Measurements from ENCODE around the gene PLPP7.
"Not testable (repeated sequence)": the region's sequence is repeated elsewhere in the genome, so short reads cannot be mapped to it uniquely, and the experiment has no call there.

The PLPP7 gene

DNA sequence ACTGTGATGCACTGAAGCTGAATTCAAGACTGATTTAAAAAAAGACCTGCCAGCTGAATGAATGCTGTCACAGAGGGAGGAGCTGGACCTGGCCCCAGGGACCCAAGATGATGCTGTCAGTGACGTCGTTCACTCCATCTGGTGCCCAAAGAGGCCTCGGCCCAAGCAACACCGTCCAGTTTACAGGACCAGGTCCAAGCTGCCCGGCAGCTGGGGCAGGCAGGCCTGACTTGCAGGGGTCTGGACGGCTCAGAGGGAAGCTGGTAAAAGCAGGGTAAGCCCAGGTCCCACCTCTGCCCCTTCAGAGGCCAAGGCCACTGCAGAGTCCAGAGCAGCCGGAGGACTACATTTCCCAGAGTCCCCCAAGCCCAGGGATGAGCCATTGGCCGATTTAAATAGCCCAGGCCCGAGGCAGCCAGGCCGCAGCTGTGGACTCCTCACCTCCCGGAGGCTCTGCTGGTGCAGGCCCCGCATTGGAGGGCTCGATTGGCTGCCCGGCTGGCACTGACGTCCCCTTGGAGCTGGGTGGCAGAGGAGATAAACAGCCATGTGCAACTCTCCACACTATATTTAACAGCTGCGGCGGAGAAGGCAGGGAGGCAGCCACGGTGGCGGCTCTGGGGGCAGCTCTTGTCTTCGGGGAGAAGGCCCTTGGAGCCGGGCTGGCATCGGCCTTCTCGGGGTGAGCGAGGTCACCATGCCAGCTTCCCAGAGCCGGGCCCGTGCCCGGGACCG lies at the start of gene PLPP7:
Gene PLPP7, plus strand, starts transcription at position 423 of the 735 bp plus-strand sequence. Its CDS starts 275 bp downstream, at position 698.
- H3K27ac ChIP-seq (ENCODE audit: low read depth, low read length), result peak within 1 kb of the TSS; percentile 37; the same call in 1 of the 2 replicates
- H3K36me3 ChIP-seq (ENCODE audit: insufficient read depth, low read length), result 0 out of 2 replicates have a peak, but pooled peaks cover 5% of the 10 kb centered on the region
- peak within 1 kb of the TSS; percentile 84 for H2AFZ ChIP-seq (ENCODE audit: low read length, unreplicated experiment)

DNA sequence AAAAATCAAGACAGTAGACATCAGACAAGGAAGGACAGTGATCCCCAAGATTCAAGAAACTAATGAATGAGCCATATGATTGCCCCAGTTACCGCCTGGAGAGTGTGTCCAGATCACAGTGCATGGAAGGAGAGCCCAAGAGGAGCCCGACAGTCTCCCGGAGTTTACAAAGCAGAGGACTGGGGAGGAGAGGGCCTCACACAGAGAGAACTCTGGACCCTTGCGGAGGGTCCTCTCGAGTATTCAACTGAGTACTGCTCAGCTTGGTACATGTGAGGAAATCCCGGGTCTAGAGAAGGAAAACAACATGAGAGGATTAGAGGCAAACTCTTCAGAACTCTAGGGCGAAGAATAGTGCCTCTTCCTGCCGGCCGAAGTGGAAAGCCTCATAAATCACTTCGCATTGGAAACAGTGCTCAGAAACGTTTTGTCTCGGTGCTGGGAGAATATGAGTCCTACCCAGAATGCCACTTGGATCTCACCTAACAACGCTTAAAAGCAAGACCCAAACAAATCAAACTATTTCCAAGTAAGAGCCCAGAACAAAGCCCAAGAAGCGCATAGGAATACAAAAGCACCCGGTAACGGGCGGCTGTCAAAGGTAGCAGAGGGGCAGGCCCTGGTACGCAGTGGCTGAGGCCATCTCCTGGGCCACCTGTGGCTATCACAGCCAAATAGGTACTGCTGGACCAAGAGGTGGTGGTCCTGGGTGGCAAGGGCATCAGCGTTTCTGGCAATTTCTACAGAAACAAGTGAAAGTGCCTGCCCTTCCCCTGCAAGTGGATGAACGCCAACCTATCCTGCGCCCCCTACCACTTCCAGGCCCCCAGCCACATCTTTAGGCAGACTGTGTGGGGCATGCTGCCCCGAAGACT lies 49.2 kb upstream of the PLPP7 start:
- H3K79me2 ChIP-seq (ENCODE audit: control insufficient read depth, insufficient read depth, low read length, unreplicated experiment), result no peaks in the 10 kb centered on the region
- H3K27ac ChIP-seq (ENCODE audit: low read depth, low read length), result no peak overlapping the region
- H3K4me3 ChIP-seq (ENCODE audit: low read depth, low read length), result no peak overlapping the region
- H2AFZ ChIP-seq (ENCODE audit: low read length, unreplicated experiment), result no peak overlapping the region
- H3K27me3 ChIP-seq (ENCODE audit: insufficient read depth, low read length), result no peaks in the 10 kb centered on the region
- no peaks in the 10 kb centered on the region for H3K36me3 ChIP-seq (ENCODE audit: insufficient read depth, low read length)
- peaks cover 7% of the 10 kb centered on the region for H3K4me1 ChIP-seq (ENCODE audit: control insufficient read depth, insufficient read depth, low read length, unreplicated experiment)

More for the DNA sequence above, at the start of gene PLPP7:
- Histone ChIP-seq H3K27me3 (ENCODE audit: insufficient read depth, low read length) (no peaks in the 10 kb centered on the region), H3K4me3 (ENCODE audit: low read depth, low read length) (peak within 1 kb of the TSS; percentile 85), H3K79me2 (ENCODE audit: control insufficient read depth, insufficient read depth, low read length, unreplicated experiment) (peaks cover 28% of the 10 kb centered on the region), H3K4me1 (ENCODE audit: control insufficient read depth, insufficient read depth, low read length, unreplicated experiment) (peaks cover 6% of the 10 kb centered on the region)

DNA sequence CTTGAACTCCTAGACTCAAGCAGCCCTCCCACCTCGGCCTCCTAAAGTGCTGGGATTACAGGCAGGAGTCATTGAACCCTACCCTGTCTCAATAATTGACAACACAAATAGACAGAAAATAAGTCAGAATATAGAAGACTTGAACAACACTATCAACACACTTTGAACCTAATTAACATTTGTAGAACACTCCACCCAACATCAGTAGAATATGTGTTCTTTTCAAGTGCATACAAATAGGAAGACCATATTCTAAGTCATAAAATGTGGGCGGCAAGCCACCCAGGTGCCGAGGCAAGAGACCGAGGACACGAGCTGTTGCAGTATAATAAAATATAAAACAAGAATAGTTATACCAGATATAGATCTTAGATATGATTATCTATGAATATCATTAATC lies 45.2 kb upstream of the PLPP7 start:
- not testable (repeated sequence) for H3K36me3 ChIP-seq (ENCODE audit: insufficient read depth, low read length); H3K27ac ChIP-seq (ENCODE audit: low read depth, low read length); H3K79me2 ChIP-seq (ENCODE audit: control insufficient read depth, insufficient read depth, low read length, unreplicated experiment); H3K27me3 ChIP-seq (ENCODE audit: insufficient read depth, low read length); H3K4me3 ChIP-seq (ENCODE audit: low read depth, low read length); H2AFZ ChIP-seq (ENCODE audit: low read length, unreplicated experiment); H3K4me1 ChIP-seq (ENCODE audit: control insufficient read depth, insufficient read depth, low read length, unreplicated experiment)

DNA sequence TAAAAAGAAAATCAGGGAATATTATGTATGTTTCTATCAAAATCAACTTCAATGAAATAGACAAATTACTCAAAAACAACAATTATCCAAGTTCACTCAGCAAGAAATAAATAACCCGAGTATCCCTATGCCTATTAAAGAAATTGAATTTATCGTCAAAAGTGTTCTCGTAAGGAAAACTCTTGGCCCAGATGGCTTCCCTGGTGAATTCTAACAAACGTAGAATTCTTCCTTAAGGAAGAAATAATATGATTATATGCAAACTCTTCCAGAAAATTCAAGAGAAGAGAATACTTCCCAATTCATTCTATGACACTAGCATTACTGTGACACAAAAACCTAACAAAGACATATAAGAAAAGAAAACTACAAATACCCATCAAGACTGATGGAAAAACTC lies 42.9 kb upstream of the PLPP7 start:
- H2AFZ ChIP-seq (ENCODE audit: low read length, unreplicated experiment), result no peak overlapping the region
- H3K27ac ChIP-seq (ENCODE audit: low read depth, low read length), result no peak overlapping the region
- H3K4me1 ChIP-seq (ENCODE audit: control insufficient read depth, insufficient read depth, low read length, unreplicated experiment), result no peaks in the 10 kb centered on the region
- H3K4me3 ChIP-seq (ENCODE audit: low read depth, low read length), result no peak overlapping the region
- H3K36me3 ChIP-seq (ENCODE audit: insufficient read depth, low read length), result no peaks in the 10 kb centered on the region
- no peaks in the 10 kb centered on the region for H3K79me2 ChIP-seq (ENCODE audit: control insufficient read depth, insufficient read depth, low read length, unreplicated experiment)
- H3K27me3 ChIP-seq (ENCODE audit: insufficient read depth, low read length), result no peaks in the 10 kb centered on the region

DNA sequence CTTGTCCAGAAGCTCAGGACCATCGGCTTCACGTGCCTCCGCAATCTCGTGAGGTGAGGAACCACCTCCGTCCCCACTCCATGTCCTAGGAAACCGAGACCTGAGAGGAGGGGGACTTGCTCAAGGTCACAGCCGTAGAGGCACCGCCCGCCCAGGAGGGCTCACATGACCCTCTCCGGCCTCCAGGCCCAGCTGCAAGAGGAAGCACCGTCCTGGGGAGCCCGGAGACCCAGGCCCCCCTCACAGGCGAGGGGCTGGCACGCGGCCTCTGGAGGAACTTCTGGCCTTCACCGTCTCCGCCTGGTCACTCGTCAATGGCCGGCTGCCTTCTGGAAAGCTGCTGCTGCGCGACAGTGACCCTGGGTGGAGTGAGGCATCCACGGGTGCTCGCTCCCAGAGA lies 37.4 kb upstream of the PLPP7 start:
- Histone ChIP-seq H3K79me2 (ENCODE audit: control insufficient read depth, insufficient read depth, low read length, unreplicated experiment) (no peaks in the 10 kb centered on the region), H2AFZ (ENCODE audit: low read length, unreplicated experiment) (no peak overlapping the region), H3K4me1 (ENCODE audit: control insufficient read depth, insufficient read depth, low read length, unreplicated experiment) (peaks cover 12% of the 10 kb centered on the region), H3K27me3 (ENCODE audit: insufficient read depth, low read length) (no peaks in the 10 kb centered on the region), H3K4me3 (ENCODE audit: low read depth, low read length) (no peak overlapping the region), H3K27ac (ENCODE audit: low read depth, low read length) (no peak overlapping the region), H3K36me3 (ENCODE audit: insufficient read depth, low read length) (no peaks in the 10 kb centered on the region)

DNA sequence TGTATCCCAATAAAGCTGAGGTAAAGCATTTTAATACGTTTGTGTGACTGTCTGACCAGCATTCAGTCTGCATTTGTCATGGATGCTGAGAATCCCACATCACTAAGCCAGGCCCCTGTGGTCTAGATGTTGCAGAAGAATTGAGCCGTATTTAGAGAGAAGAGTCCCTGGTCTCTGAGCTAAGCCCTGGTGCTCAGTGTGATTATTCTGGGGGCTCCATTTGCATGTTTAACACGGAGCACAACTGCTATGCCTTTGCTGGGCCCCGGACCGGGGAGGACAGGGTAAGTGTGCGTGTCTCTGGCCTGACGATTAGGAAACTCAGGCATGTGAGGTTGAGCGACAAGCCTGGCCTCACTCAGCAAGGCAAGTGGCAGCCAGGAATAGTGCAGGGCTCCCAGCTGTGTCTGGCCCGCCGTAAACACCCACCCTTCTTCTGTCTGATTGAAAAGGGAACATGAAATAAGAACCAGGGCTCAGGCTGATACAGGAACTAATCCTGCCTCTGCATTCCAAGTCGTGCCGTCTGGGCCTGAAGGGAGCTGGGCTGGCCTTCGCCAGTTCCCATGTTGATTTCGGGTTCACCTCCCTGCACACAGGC lies 35.5 kb upstream of the PLPP7 start:
- Histone ChIP-seq H3K36me3 (ENCODE audit: insufficient read depth, low read length) (no peaks in the 10 kb centered on the region), H3K79me2 (ENCODE audit: control insufficient read depth, insufficient read depth, low read length, unreplicated experiment) (no peaks in the 10 kb centered on the region), H3K4me1 (ENCODE audit: control insufficient read depth, insufficient read depth, low read length, unreplicated experiment) (peaks cover 12% of the 10 kb centered on the region), H2AFZ (ENCODE audit: low read length, unreplicated experiment) (no peak overlapping the region), H3K27me3 (ENCODE audit: insufficient read depth, low read length) (no peaks in the 10 kb centered on the region), H3K27ac (ENCODE audit: low read depth, low read length) (no peak overlapping the region), H3K4me3 (ENCODE audit: low read depth, low read length) (no peak overlapping the region)

DNA sequence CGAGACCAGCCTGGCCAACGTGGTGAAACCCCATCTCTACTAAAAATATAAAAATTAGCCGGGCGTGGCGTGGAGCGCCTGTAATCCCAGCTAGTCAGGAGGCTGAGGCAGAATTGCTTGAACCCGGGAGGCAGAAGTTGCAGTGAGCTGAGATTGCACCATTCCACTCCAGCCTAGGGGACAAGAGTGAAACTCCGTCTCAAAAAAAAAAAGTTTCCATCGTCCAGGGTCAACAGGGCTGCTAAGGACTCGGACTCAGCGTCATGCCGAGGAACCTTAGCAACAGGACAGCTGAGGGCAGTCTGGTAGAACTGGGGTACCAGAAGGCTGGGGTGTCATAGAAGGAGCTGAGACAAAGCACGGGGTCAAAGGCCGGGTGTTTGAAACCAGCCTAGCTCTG lies 34.9 kb upstream of the PLPP7 start:
- H3K27ac ChIP-seq (ENCODE audit: low read depth, low read length), result no peak overlapping the region
- no peak overlapping the region for H3K4me3 ChIP-seq (ENCODE audit: low read depth, low read length)
- H3K27me3 ChIP-seq (ENCODE audit: insufficient read depth, low read length), result no peaks in the 10 kb centered on the region
- H3K36me3 ChIP-seq (ENCODE audit: insufficient read depth, low read length), result no peaks in the 10 kb centered on the region
- no peak overlapping the region for H2AFZ ChIP-seq (ENCODE audit: low read length, unreplicated experiment)
- no peaks in the 10 kb centered on the region for H3K79me2 ChIP-seq (ENCODE audit: control insufficient read depth, insufficient read depth, low read length, unreplicated experiment)
- peaks cover 12% of the 10 kb centered on the region for H3K4me1 ChIP-seq (ENCODE audit: control insufficient read depth, insufficient read depth, low read length, unreplicated experiment)

DNA sequence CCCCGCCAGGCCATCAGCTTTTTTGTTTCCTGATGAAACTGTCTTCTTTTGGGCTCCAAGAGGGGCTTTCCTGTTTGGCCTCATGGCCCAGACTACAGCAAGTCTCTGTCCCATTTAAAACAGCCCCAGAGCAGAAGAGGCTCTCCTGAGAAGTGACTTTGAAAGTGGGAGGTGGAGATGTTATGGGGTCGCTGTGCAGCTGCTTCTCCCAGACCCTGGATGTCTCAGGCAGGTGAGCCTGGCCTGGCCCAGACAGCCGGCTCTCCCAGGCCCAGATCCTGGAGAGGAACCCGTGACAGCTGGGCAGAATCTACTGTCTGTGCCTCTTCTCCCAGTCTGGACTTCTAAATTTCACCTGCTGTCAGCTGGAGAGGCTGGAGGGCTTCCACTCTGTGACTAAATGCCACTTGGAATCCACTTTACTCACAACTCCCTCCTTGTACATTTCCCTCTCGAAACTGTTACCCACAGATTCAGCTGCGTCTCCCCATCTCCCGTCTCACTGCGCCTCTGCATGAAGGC lies 33.8 kb upstream of the PLPP7 start:
- H3K4me3 ChIP-seq (ENCODE audit: low read depth, low read length), result no peak overlapping the region
- H2AFZ ChIP-seq (ENCODE audit: low read length, unreplicated experiment), result peak overlapping the region; percentile 75
- no peaks in the 10 kb centered on the region for H3K27me3 ChIP-seq (ENCODE audit: insufficient read depth, low read length)
- H3K27ac ChIP-seq (ENCODE audit: low read depth, low read length), result no peak overlapping the region
- no peaks in the 10 kb centered on the region for H3K36me3 ChIP-seq (ENCODE audit: insufficient read depth, low read length)
- no peaks in the 10 kb centered on the region for H3K79me2 ChIP-seq (ENCODE audit: control insufficient read depth, insufficient read depth, low read length, unreplicated experiment)
- peaks cover 12% of the 10 kb centered on the region for H3K4me1 ChIP-seq (ENCODE audit: control insufficient read depth, insufficient read depth, low read length, unreplicated experiment)

DNA sequence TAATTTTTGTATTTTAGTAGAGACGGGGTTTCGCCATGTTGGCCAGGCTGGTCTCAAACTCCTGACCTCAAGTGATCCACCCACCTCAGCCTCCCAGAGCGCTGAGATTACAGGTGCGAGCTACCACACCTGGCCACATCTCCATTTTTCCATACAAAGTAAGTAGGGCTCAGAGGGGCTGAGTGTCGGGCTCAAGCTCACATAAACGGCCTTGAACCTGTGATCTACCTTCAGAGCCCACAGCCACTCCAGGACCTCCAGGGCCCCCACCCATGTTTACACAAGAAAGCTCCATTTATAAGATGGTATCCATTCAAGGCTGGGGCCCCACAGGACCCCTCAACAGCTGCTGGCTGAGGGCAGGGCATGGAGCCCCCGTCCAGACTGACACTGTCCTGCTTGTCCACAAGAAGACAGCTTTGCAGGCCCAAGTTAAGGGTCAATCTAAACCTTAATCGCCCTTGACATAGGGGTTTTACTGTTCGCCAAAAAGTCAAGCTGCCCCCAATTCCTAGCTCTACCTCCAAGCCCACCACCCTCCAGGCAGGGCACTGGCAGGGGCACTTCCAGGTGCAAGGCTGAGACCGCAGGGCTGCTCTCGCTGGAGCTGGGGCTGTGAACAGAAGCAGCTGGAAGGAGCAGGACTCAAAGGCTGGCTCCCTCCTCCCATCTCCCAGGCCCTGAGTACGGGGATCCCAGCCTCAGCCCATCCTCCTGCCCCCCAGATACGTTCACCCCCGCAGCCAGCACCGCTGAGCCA lies 32.1 kb upstream of the PLPP7 start:
- no peaks in the 10 kb centered on the region for H3K79me2 ChIP-seq (ENCODE audit: control insufficient read depth, insufficient read depth, low read length, unreplicated experiment)
- H3K4me3 ChIP-seq (ENCODE audit: low read depth, low read length), result no peak overlapping the region
- H2AFZ ChIP-seq (ENCODE audit: low read length, unreplicated experiment), result no peak overlapping the region
- H3K27me3 ChIP-seq (ENCODE audit: insufficient read depth, low read length), result no peaks in the 10 kb centered on the region
- H3K4me1 ChIP-seq (ENCODE audit: control insufficient read depth, insufficient read depth, low read length, unreplicated experiment), result peaks cover 12% of the 10 kb centered on the region
- no peaks in the 10 kb centered on the region for H3K36me3 ChIP-seq (ENCODE audit: insufficient read depth, low read length)
- no peak overlapping the region for H3K27ac ChIP-seq (ENCODE audit: low read depth, low read length)

DNA sequence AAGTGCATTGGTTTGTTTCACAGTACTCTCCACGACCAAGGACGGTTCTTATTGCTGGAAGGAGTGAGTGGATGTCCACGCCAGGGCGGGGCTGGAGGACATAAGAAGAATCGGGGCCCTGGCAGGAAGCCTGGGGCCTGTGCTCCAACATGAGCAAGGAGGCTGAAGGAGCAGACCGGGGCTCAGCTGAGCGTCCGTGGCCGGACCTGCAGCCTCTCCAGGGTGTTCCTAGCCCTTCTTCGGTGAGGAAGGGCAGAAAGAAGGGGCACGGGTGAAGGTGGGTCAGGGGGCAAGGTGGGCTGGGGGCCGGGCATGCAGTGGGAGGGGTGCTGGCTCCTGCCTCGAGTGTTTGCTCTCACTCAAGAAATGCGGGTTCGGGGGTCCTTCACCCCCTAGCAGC lies 31.3 kb upstream of the PLPP7 start:
- H2AFZ ChIP-seq (ENCODE audit: low read length, unreplicated experiment), result no peak overlapping the region
- no peaks in the 10 kb centered on the region for H3K79me2 ChIP-seq (ENCODE audit: control insufficient read depth, insufficient read depth, low read length, unreplicated experiment)
- peaks cover 12% of the 10 kb centered on the region for H3K4me1 ChIP-seq (ENCODE audit: control insufficient read depth, insufficient read depth, low read length, unreplicated experiment)
- H3K36me3 ChIP-seq (ENCODE audit: insufficient read depth, low read length), result no peaks in the 10 kb centered on the region
- H3K27ac ChIP-seq (ENCODE audit: low read depth, low read length), result no peak overlapping the region
- H3K4me3 ChIP-seq (ENCODE audit: low read depth, low read length), result no peak overlapping the region
- H3K27me3 ChIP-seq (ENCODE audit: insufficient read depth, low read length), result no peaks in the 10 kb centered on the region
